Liver (tissue), 9 donors: ENCODE measurements around the gene VIPR2. TPM values are rescaled to one million over a fixed set of nuclear protein-coding genes. Genes with fewer than 3 reads are reported as not detected.

Source experiments
- DNase-seq: peaks from one replicate; pipeline ENCODE4 v3.0.0-alpha.2; 2017; ENCODE audit warnings: low spot score
- H3K27ac ChIP-seq, 2 donors: one replicate each; pipeline ENCODE4 v1.7.0; 2013; ENCODE audit warnings: inconsistent platforms in 2 of 2, low read length in 2 of 2, control low read depth in 1 of 2, low read depth in 1 of 2, mild to moderate bottlenecking in 1 of 2
- H3K27me3 ChIP-seq, 4 donors: one replicate each; pipeline versions ENCODE4 v1.6.1 to v1.7.0; 2013; ENCODE audit warnings: low read length in 3 of 4, inconsistent platforms in 1 of 4, mild to moderate bottlenecking in 1 of 4, moderate library complexity in 1 of 4; ENCODE audit not compliant: control insufficient read depth in 4 of 4, insufficient read depth in 4 of 4
- H3K36me3 ChIP-seq, 4 donors: one replicate each; pipeline versions ENCODE4 v1.6.1 to v1.7.0; 2013; ENCODE audit warnings: low read length in 3 of 4, mild to moderate bottlenecking in 3 of 4, low read depth in 1 of 4, moderate library complexity in 1 of 4; ENCODE audit not compliant: control insufficient read depth in 4 of 4, insufficient read depth in 3 of 4
- H3K4me1 ChIP-seq, 4 donors: one replicate each; pipeline versions ENCODE4 v1.6.1 to v1.7.0; 2013; ENCODE audit warnings: low read length in 3 of 4, mild to moderate bottlenecking in 3 of 4, moderate library complexity in 1 of 4; ENCODE audit not compliant: control insufficient read depth in 4 of 4, insufficient read depth in 4 of 4
- H3K4me3 ChIP-seq, 3 donors: one replicate each; pipeline versions ENCODE4 v1.6.1 to v1.7.0; 2013; ENCODE audit warnings: low read length in 3 of 3, control low read depth in 1 of 3, low read depth in 1 of 3, mild to moderate bottlenecking in 1 of 3
- H3K9ac ChIP-seq, 2 donors: one replicate each; pipeline ENCODE4 v1.7.0; 2013; ENCODE audit warnings: low read length in 2 of 2, mild to moderate bottlenecking in 2 of 2, moderate library complexity in 2 of 2, control low read depth in 1 of 2, low read depth in 1 of 2
- H3K9me3 ChIP-seq, 4 donors: one replicate each; pipeline versions ENCODE4 v1.6.1 to v1.7.0; 2013; ENCODE audit warnings: low read length in 3 of 4; ENCODE audit not compliant: control insufficient read depth in 4 of 4
- ATF3 ChIP-seq: IDR thresholded peaks from 2 replicates; pipeline ENCODE4 v1.6.1; 2016; ENCODE audit warnings: antibody characterized with exemption
- EGR1 ChIP-seq, 2 donors: IDR thresholded peaks; 2 replicates each; pipeline ENCODE4 v1.6.1; 2016 to 2018; ENCODE audit warnings: antibody characterized with exemption in 2 of 2, low read depth in 2 of 2
- FOXA1 ChIP-seq: IDR thresholded peaks from 2 replicates; pipeline ENCODE4 v1.6.1; 2016; ENCODE audit warnings: antibody characterized with exemption
- GABPA ChIP-seq, 2 donors: IDR thresholded peaks in 1 of 2; conservative IDR thresholded peaks in 1 of 2; 2 replicates each; pipeline ENCODE4 v1.6.1; 2016; ENCODE audit warnings: antibody characterized with exemption in 2 of 2, mild to moderate bottlenecking in 1 of 2, moderate library complexity in 1 of 2
- HNF4A ChIP-seq, 2 donors: conservative IDR thresholded peaks; 2 replicates each; pipeline ENCODE4 v1.6.1; 2016; ENCODE audit warnings: antibody characterized with exemption in 2 of 2, mild to moderate bottlenecking in 2 of 2
- HNF4G ChIP-seq: IDR thresholded peaks from 2 replicates; pipeline ENCODE4 v1.6.1; 2016; ENCODE audit warnings: antibody characterized with exemption
- JUND ChIP-seq, 2 donors: IDR thresholded peaks; 2 replicates each; pipeline ENCODE4 v1.6.1; 2016; ENCODE audit warnings: antibody characterized with exemption in 2 of 2
- MAX ChIP-seq: IDR thresholded peaks from 2 replicates; pipeline ENCODE4 v1.6.1; 2016; ENCODE audit warnings: antibody characterized with exemption
- NR2F2 ChIP-seq: IDR thresholded peaks from 2 replicates; pipeline ENCODE4 v1.6.1; 2016; ENCODE audit warnings: antibody characterized with exemption
- RAD21 ChIP-seq, 2 donors: IDR thresholded peaks; 2 replicates each; pipeline ENCODE4 v1.6.1; 2016; ENCODE audit warnings: antibody characterized with exemption in 2 of 2, mild to moderate bottlenecking in 2 of 2
- REST ChIP-seq: IDR thresholded peaks from 2 replicates; pipeline ENCODE4 v1.6.1; 2016; ENCODE audit warnings: antibody characterized with exemption, mild to moderate bottlenecking
- RXRA ChIP-seq, 2 donors: IDR thresholded peaks; 2 replicates each; pipeline ENCODE4 v1.6.1; 2017 to 2018; ENCODE audit warnings: antibody characterized with exemption in 2 of 2, mild to moderate bottlenecking in 1 of 2
- TAF1 ChIP-seq: conservative IDR thresholded peaks from 2 replicates; pipeline ENCODE4 v1.6.1; 2016; ENCODE audit warnings: antibody characterized with exemption, mild to moderate bottlenecking
- YY1 ChIP-seq: IDR thresholded peaks from 2 replicates; pipeline ENCODE4 v1.6.1; 2016; ENCODE audit warnings: antibody characterized with exemption, mild to moderate bottlenecking
- ZBTB33 ChIP-seq: IDR thresholded peaks from 2 replicates; pipeline ENCODE4 v1.6.1; 2016; ENCODE audit warnings: antibody characterized with exemption
- WGBS: extraction: QIAGEN DNeasy Blood & Tissue Kit; methylation state at CpG from one replicate; pipeline ENCODE4 v1.1.7; 2013; 5-methylcytosine and 5-hydroxymethylcytosine counted together
- polyA plus RNA-seq, 2 donors: library from polyadenylated mRNA; stranded (reverse) in 1 of 2; unstranded in 1 of 2; fragments of 200-250 nt in 1 of 2; fragments of >200 nt in 1 of 2; fragmentation: Nextera tagmentation in 1 of 2; extraction: Ambion mirVana in 1 of 2; gene quantifications; one replicate each; pipeline versions ENCODE4 v1.2.1 to v1.2.3, GENCODE V29; 2013 to 2015
- total RNA-seq, 2 donors: library from RNA; depleted of rRNA; stranded (reverse); fragments of >200 nt; gene quantifications; one replicate each; pipeline ENCODE4 v1.2.3, GENCODE V29; 2014
- TF ChIP-seq, protein P1 (sequence below): fragments of 150-350 bp; IDR thresholded peaks from 2 replicates; pipeline ENCODE4 v1.5.1; 2017; ENCODE audit warnings: improper control_type of control experiment, low read depth, low read length; ENCODE audit not compliant: missing input control
- donor health status: healthy.
- donor health status: healthy.
- donor health status: healthy.
- donor health status: healthy.
- donor health status: healthy.

Gene VIPR2
- total and polyA plus RNA-seq, 4 donors: 0.05 to 0.17 (median 0.10) TPM; not detected in 1

- Histone ChIP-seq H3K36me3 (no peaks in the 10 kb centered on the region), H3K4me3 (no peak overlapping the region), H3K9me3 (no peaks in the 10 kb centered on the region), H3K4me1 (no peaks in the 10 kb centered on the region), H3K27ac (no peak overlapping the region), H3K27me3 (no peaks in the 10 kb centered on the region), H3K9ac (no peak overlapping the region)
- 90% methylated on average over 17 of the region's 17 CpGs for WGBS
- DNase-seq: no peak
- TF ChIP-seq ZBTB33 (no peak), YY1 (no peak), MAX (no peak), REST (no peak), HNF4A (conservative IDR thresholded peaks at IDR 0.05) (no peak), GABPA (IDR thresholded peaks at IDR 0.05 in 1 of 2, conservative IDR thresholded peaks at IDR 0.05 in 1 of 2) (no peak), JUND (IDR thresholded peaks at IDR 0.05) (no peak), FOXA1 (no peak), HNF4G (no peak), RAD21 (IDR thresholded peaks at IDR 0.05) (no peak), EGR1 (IDR thresholded peaks at IDR 0.05; ENCODE audit: low read depth in 2 of 2) (no peak), TAF1 (no peak), NR2F2 (no peak), RXRA (IDR thresholded peaks at IDR 0.05) (no peak), ATF3 (no peak)
- TF ChIP-seq, protein P1, sequence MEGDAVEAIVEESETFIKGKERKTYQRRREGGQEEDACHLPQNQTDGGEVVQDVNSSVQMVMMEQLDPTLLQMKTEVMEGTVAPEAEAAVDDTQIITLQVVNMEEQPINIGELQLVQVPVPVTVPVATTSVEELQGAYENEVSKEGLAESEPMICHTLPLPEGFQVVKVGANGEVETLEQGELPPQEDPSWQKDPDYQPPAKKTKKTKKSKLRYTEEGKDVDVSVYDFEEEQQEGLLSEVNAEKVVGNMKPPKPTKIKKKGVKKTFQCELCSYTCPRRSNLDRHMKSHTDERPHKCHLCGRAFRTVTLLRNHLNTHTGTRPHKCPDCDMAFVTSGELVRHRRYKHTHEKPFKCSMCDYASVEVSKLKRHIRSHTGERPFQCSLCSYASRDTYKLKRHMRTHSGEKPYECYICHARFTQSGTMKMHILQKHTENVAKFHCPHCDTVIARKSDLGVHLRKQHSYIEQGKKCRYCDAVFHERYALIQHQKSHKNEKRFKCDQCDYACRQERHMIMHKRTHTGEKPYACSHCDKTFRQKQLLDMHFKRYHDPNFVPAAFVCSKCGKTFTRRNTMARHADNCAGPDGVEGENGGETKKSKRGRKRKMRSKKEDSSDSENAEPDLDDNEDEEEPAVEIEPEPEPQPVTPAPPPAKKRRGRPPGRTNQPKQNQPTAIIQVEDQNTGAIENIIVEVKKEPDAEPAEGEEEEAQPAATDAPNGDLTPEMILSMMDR: no peak
These were observed 69.0 kb downstream of the VIPR2 start for GRCh38 chr7:159075563-159076238.
